DOHH2 (cell line): ENCODE results near the gene ADGB.

Experiments
- H3F3A ChIP-seq: fragments of 200-600 bp; sonication (generic), shearing (Covaris generic); 2 replicates; pipeline ENCODE4 v1.6.0; 2016; ENCODE audit warnings: antibody characterized with exemption, mild to moderate bottlenecking; ENCODE audit not compliant: control insufficient read depth, insufficient read depth
- H3K27ac ChIP-seq: fragments of 200-600 bp; sonication (generic); 2 replicates; pipeline ENCODE4 v1.5.1; 2014; ENCODE audit warnings: low read depth, mild to moderate bottlenecking, low read length, moderate library complexity
- H3K27me3 ChIP-seq: fragments of 200-600 bp; sonication (generic); 2 replicates; pipeline ENCODE4 v1.6.1; 2014; ENCODE audit warnings: mild to moderate bottlenecking, low read length, mixed read lengths; ENCODE audit not compliant: control insufficient read depth
- H3K36me3 ChIP-seq: fragments of 200-600 bp; sonication (generic); 2 replicates; pipeline ENCODE4 v1.6.1; 2014; ENCODE audit warnings: mild to moderate bottlenecking, low read length, moderate library complexity, mixed read lengths; ENCODE audit not compliant: control insufficient read depth
- H3K4me1 ChIP-seq: fragments of 200-600 bp; sonication (generic); 2 replicates; pipeline ENCODE4 v1.6.1; 2014; ENCODE audit warnings: mild to moderate bottlenecking, low read length, mixed read lengths; ENCODE audit not compliant: control insufficient read depth
- H3K4me2 ChIP-seq: fragments of 200-600 bp; sonication (generic); 2 replicates; pipeline ENCODE4 v1.6.0; 2014; ENCODE audit warnings: mild to moderate bottlenecking, low read length, moderate library complexity
- H3K4me3 ChIP-seq: fragments of 200-600 bp; sonication (generic); 2 replicates; pipeline ENCODE4 v1.5.1; 2014; ENCODE audit warnings: mild to moderate bottlenecking, low read length, mixed read lengths
- H3K79me2 ChIP-seq: fragments of 200-600 bp; sonication (generic); 2 replicates; pipeline ENCODE4 v1.6.1; 2014; ENCODE audit warnings: mild to moderate bottlenecking, low read length, mixed read lengths; ENCODE audit not compliant: control insufficient read depth
- H3K9me2 ChIP-seq: fragments of 200-600 bp; sonication (generic); replicated peaks from 2 replicates; pipeline ENCODE4 v1.6.1; 2014; ENCODE audit warnings: mild to moderate bottlenecking, low read length, mixed read lengths; ENCODE audit not compliant: control insufficient read depth
- H3K9me3 ChIP-seq: fragments of 200-600 bp; sonication (generic); 2 replicates; pipeline ENCODE4 v1.6.1; 2014; ENCODE audit warnings: antibody characterized with exemption, low read length, mixed read lengths; ENCODE audit not compliant: control insufficient read depth, insufficient read depth
- H4K20me1 ChIP-seq: fragments of 200-600 bp; sonication (generic); 2 replicates; pipeline ENCODE4 v1.6.0; 2014; ENCODE audit warnings: low read depth, mild to moderate bottlenecking, antibody characterized with exemption, low read length, moderate library complexity; ENCODE audit not compliant: control insufficient read depth, insufficient read depth
- CTCF ChIP-seq: fragments of 200-600 bp; sonication (generic); IDR thresholded peaks from one replicate; pipeline ENCODE4 v1.5.1; 2014; ENCODE audit warnings: antibody characterized with exemption, mild to moderate bottlenecking, low read depth, low read length; ENCODE audit not compliant: poor library complexity, severe bottlenecking
- EZH2phosphoT487 ChIP-seq: fragments of 200-600 bp; sonication (generic); IDR thresholded peaks from 2 replicates; pipeline ENCODE4 v1.6.1; 2017; ENCODE audit warnings: borderline replicate concordance, mild to moderate bottlenecking, antibody characterized with exemption, low read length, moderate library complexity, mixed read lengths

ADGB gene

GRCh38 chr6:146785001-146785585 is 186.3 kb downstream of the ADGB start:
- peaks cover 3% of the 10 kb centered on the region; the same call in 1 of the 2 replicates for H3K27me3 ChIP-seq
- TF ChIP-seq CTCF (peak; percentile 79), EZH2phosphoT487 (no peak)
- H3K9me2 ChIP-seq: no peaks in the 10 kb centered on the region
- no peaks in the 10 kb centered on the region for H3K79me2 ChIP-seq
- no peaks in the 10 kb centered on the region for H3K36me3 ChIP-seq
- no peaks in the 10 kb centered on the region for H4K20me1 ChIP-seq
- no peaks in the 10 kb centered on the region for H3K9me3 ChIP-seq
- no peak overlapping the region for H3K4me2 ChIP-seq
- no peak overlapping the region for H3K4me3 ChIP-seq
- H3F3A ChIP-seq: no peaks in the 10 kb centered on the region
- H3K4me1 ChIP-seq: no peaks in the 10 kb centered on the region
- H3K27ac ChIP-seq: no peak overlapping the region

- Histone ChIP-seq H3F3A (no peaks in the 10 kb centered on the region), H3K9me3 (no peaks in the 10 kb centered on the region), H3K9me2 (no peaks in the 10 kb centered on the region), H3K36me3 (no peaks in the 10 kb centered on the region), H3K4me3 (no peak overlapping the region), H3K27me3 (peaks cover under 1% of the 10 kb centered on the region; the same call in 1 of the 2 replicates), H4K20me1 (no peaks in the 10 kb centered on the region), H3K4me2 (no peak overlapping the region), H3K4me1 (no peaks in the 10 kb centered on the region), H3K79me2 (no peaks in the 10 kb centered on the region), H3K27ac (no peak overlapping the region)
- TF ChIP-seq EZH2phosphoT487 (no peak), CTCF (no peak)
These were observed 189.2 kb downstream of the ADGB start for GRCh38 chr6:146787876-146788508.

- Histone ChIP-seq H3K79me2 (no peaks in the 10 kb centered on the region), H3K4me1 (no peaks in the 10 kb centered on the region), H3K9me3 (no peaks in the 10 kb centered on the region), H3K36me3 (no peaks in the 10 kb centered on the region), H4K20me1 (no peaks in the 10 kb centered on the region), H3F3A (no peaks in the 10 kb centered on the region), H3K9me2 (no peaks in the 10 kb centered on the region), H3K4me3 (no peak overlapping the region), H3K4me2 (no peak overlapping the region), H3K27me3 (no peaks in the 10 kb centered on the region), H3K27ac (no peak overlapping the region)
- no peak for TF ChIP-seq CTCF
- TF ChIP-seq EZH2phosphoT487: no peak
These were observed 191.9 kb downstream of the ADGB start for GRCh38 chr6:146790561-146791091.
